ENCODE results near the gene BOK. TPM values are rescaled to one million over a fixed set of nuclear protein-coding genes. Genes with fewer than 3 reads are reported as not detected.
"Not testable (repeated sequence)": the region's sequence is repeated elsewhere in the genome, so short reads cannot be mapped to it uniquely, and the experiment has no call there.

Gene BOK
- total RNA-seq, 1 donor from 2014 or later = 6.9 TPM

- TF ChIP-seq CTCF (conservative IDR thresholded peaks at IDR 0.05) = no peak
- Mint-ChIP-seq H3K36me3 (ENCODE audit: low read depth) (no peaks in the 10 kb centered on the region), H3K27ac (ENCODE audit: unreplicated experiment) (no peak overlapping the region), H3K27me3 (ENCODE audit: low read depth) (no peaks in the 10 kb centered on the region), H3K9me3 (no peaks in the 10 kb centered on the region), H3K4me1 (no peaks in the 10 kb centered on the region), H3K4me3 (no peak overlapping the region)
- DNase-seq (ENCODE audit: low read depth, low spot score) = no peak
Measured at GRCh38 chr2:241566468-241566867, 7.9 kb downstream of the BOK start.

GRCh38 chr2:241567266-241567665 lies 8.7 kb downstream of the BOK start:
- not testable (repeated sequence) for DNase-seq (ENCODE audit: low read depth, low spot score); H3K27me3 Mint-ChIP-seq (ENCODE audit: low read depth); H3K9me3 Mint-ChIP-seq; H3K27ac Mint-ChIP-seq (ENCODE audit: unreplicated experiment); H3K36me3 Mint-ChIP-seq (ENCODE audit: low read depth); H3K4me3 Mint-ChIP-seq; H3K4me1 Mint-ChIP-seq

- H3K9me3 Mint-ChIP-seq = no peaks in the 10 kb centered on the region
- no peak overlapping the region for H3K4me3 Mint-ChIP-seq
- no peak for TF ChIP-seq CTCF (conservative IDR thresholded peaks at IDR 0.05)
- no peaks in the 10 kb centered on the region for H3K27me3 Mint-ChIP-seq (ENCODE audit: low read depth)
- H3K36me3 Mint-ChIP-seq (ENCODE audit: low read depth) = no peaks in the 10 kb centered on the region
- H3K4me1 Mint-ChIP-seq = no peaks in the 10 kb centered on the region
- H3K27ac Mint-ChIP-seq (ENCODE audit: unreplicated experiment) = no peak overlapping the region
- DNase-seq (ENCODE audit: low read depth, low spot score) = no peak
Measured at GRCh38 chr2:241567776-241568175, 9.2 kb downstream of the BOK start.

GRCh38 chr2:241568726-241569125 lies 10.2 kb downstream of the BOK start:
- Mint-ChIP-seq H3K27me3 (ENCODE audit: low read depth) (no peaks in the 10 kb centered on the region), H3K4me1 (no peaks in the 10 kb centered on the region), H3K9me3 (no peaks in the 10 kb centered on the region), H3K27ac (ENCODE audit: unreplicated experiment) (no peak overlapping the region), H3K36me3 (ENCODE audit: low read depth) (peaks cover 3% of the 10 kb centered on the region), H3K4me3 (peak overlapping the region; percentile 39)
- DNase-seq (ENCODE audit: low read depth, low spot score) = no peak
- TF ChIP-seq CTCF (conservative IDR thresholded peaks at IDR 0.05) = no peak

GRCh38 chr2:241569831-241570281 lies 11.3 kb downstream of the BOK start:
- Mint-ChIP-seq H3K9me3 (no peaks in the 10 kb centered on the region), H3K27ac (ENCODE audit: unreplicated experiment) (peak overlapping the region; percentile 62), H3K27me3 (ENCODE audit: low read depth) (no peaks in the 10 kb centered on the region), H3K36me3 (ENCODE audit: low read depth) (peaks cover 3% of the 10 kb centered on the region), H3K4me1 (no peaks in the 10 kb centered on the region), H3K4me3 (no peak overlapping the region)
- TF ChIP-seq CTCF (conservative IDR thresholded peaks at IDR 0.05) = no peak
- DNase-seq (ENCODE audit: low read depth, low spot score) = no peak

- Mint-ChIP-seq H3K36me3 (ENCODE audit: low read depth) (peaks cover 3% of the 10 kb centered on the region), H3K27me3 (ENCODE audit: low read depth) (no peaks in the 10 kb centered on the region), H3K4me3 (no peak overlapping the region), H3K9me3 (no peaks in the 10 kb centered on the region), H3K4me1 (peaks cover 4% of the 10 kb centered on the region), H3K27ac (ENCODE audit: unreplicated experiment) (no peak overlapping the region)
- TF ChIP-seq CTCF (conservative IDR thresholded peaks at IDR 0.05) = no peak
- no peak for DNase-seq (ENCODE audit: low read depth, low spot score)
Measured at GRCh38 chr2:241570961-241571581, 12.5 kb downstream of the BOK start.
